Prostate gland (tissue), 2 donors: ENCODE data around the gene DNAAF8.

Experiments used
- POLR2AphosphoS5 ChIP-seq: sonication (generic); formaldehyde crosslinking; IDR thresholded peaks from one replicate; pipeline ENCODE4 v1.6.1; 2017; ENCODE audit warnings: antibody characterized with exemption
- TF ChIP-seq, protein P1 (sequence below), 4 experiments: fragments of 200-600 bp in 2 of 4; fragments of 450-650 bp in 2 of 4; sonication (generic) in 2 of 4; IDR thresholded peaks; 1 replicate in 3 of 4; 2 replicates in 1 of 4; pipeline ENCODE4 v1.5.1; 2016 to 2019; ENCODE audit warnings: antibody characterized with exemption in 4 of 4, mild to moderate bottlenecking in 2 of 4, moderate library complexity in 2 of 4

DNA sequence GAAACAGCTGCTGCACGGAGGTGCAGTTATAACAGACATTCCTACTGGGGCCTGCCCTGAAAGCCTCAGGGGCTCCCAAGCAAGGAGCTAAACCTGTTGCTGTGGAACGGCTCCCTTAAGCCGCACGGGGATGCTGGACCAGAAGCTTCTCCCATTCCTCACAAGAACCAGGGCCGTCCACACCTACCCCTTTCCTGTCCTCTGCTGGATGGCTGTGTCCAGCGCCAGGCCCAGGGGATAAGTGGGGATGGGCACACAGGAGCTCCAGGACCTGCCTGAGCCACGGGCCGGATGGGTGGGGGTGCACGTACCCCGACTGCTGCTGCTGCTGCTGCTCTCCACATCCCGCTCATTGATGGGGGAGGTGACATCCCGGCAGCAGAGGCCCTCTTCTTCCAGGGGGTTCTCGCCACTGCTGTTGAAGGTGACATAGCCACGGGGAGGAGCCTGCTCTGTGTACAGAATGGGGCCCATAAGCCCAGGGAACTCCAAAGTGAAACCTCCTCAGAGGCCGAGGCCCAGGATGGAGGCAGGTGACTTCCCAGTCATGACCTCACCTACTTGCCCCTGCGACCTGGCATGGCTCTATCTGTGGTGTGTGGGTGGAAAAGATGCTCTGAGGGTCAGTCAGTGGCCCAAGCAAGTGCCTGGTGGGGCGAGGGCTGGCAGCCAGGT is 32.4 kb upstream of the DNAAF8 start:
- TF ChIP-seq POLR2AphosphoS5: no peak
- TF ChIP-seq, protein P1, sequence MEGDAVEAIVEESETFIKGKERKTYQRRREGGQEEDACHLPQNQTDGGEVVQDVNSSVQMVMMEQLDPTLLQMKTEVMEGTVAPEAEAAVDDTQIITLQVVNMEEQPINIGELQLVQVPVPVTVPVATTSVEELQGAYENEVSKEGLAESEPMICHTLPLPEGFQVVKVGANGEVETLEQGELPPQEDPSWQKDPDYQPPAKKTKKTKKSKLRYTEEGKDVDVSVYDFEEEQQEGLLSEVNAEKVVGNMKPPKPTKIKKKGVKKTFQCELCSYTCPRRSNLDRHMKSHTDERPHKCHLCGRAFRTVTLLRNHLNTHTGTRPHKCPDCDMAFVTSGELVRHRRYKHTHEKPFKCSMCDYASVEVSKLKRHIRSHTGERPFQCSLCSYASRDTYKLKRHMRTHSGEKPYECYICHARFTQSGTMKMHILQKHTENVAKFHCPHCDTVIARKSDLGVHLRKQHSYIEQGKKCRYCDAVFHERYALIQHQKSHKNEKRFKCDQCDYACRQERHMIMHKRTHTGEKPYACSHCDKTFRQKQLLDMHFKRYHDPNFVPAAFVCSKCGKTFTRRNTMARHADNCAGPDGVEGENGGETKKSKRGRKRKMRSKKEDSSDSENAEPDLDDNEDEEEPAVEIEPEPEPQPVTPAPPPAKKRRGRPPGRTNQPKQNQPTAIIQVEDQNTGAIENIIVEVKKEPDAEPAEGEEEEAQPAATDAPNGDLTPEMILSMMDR (IDR thresholded peaks at IDR 0.05): no peak
